Measurements from ENCODE around the gene ALDH2. TPM values are rescaled to one million over a fixed set of nuclear protein-coding genes. Genes with fewer than 3 reads are reported as not detected.
"Not testable (repeated sequence)": the region's sequence is repeated elsewhere in the genome, so short reads cannot be mapped to it uniquely, and the experiment has no call there.

ALDH2 gene
- total and polyA plus RNA-seq, 2 donors (not counting 1 experiment from before 2014, with no cell fraction given): 7.0 to 22.3 TPM

GRCh38 chr12:111828338-111828979 lies 61.7 kb downstream of the ALDH2 start:
- H3K4me1 Mint-ChIP-seq: no peaks in the 10 kb centered on the region
- DNase-seq: no peak
- intact Hi-C loops (cut with micrococcal nuclease): no loop called here
- peaks cover 0 to 4% (median 0%) of the 10 kb centered on the region in 3 donors for H3K9me3 ChIP-seq (ENCODE audit: control extremely low read depth in 1 of 3, control insufficient read depth in 2 of 3, insufficient read depth in 1 of 3, low read length in 2 of 3)
- WGBS (ENCODE audit: insufficient coverage): 57% methylated on average over 3 of the region's 8 CpGs
- no peaks in the 10 kb centered on the region for H3K79me2 ChIP-seq (ENCODE audit: control insufficient read depth, insufficient read depth, low read length)
- no peak overlapping the region for H3K4me3 ChIP-seq (ENCODE audit: control extremely low read depth in 1 of 5, extremely low read depth in 1 of 5, insufficient read depth in 1 of 5, low read depth in 2 of 5, low read length in 4 of 5)
- H3K9ac ChIP-seq (ENCODE audit: low read length): no peak overlapping the region
- no peaks in the 10 kb centered on the region for H3K27me3 ChIP-seq (replicated peaks in 1 of 4; ENCODE audit: control extremely low read depth in 1 of 4, control insufficient read depth in 3 of 4, insufficient read depth in 4 of 4, low read length in 3 of 4)
- H3K9me3 Mint-ChIP-seq (ENCODE audit: insufficient read depth): no peaks in the 10 kb centered on the region
- no peaks in the 10 kb centered on the region for H3K36me3 ChIP-seq (replicated peaks in 1 of 2; ENCODE audit: control extremely low read depth in 1 of 2, control insufficient read depth in 1 of 2, extremely low read depth in 1 of 2, insufficient read depth in 2 of 2, low read length in 1 of 2)
- POLR2A ChIA-PET: no interaction called here
- no peak overlapping the region for H3K27ac ChIP-seq (ENCODE audit: low read length in 2 of 2)
- no peak for ATAC-seq (ENCODE audit: low read depth)
- no peak overlapping the region for H3K4me2 ChIP-seq (replicated peaks; ENCODE audit: low read depth, low read length, poor library complexity, severe bottlenecking)
- H3K4me1 ChIP-seq (ENCODE audit: control insufficient read depth in 2 of 2, insufficient read depth in 2 of 2, low read length in 2 of 2): no peaks in the 10 kb centered on the region
- CTCF ChIA-PET: interaction anchor here (1.0 kb wide), 1 partner anchor 76 kb away, joined by 3 read pairs; no protein-coding TSS in a partner anchor
- no peak overlapping the region for H2AFZ ChIP-seq (ENCODE audit: insufficient read depth, low read depth, low read length, poor library complexity, severe bottlenecking)
- no peak overlapping the region for H3K4me3 Mint-ChIP-seq
- H3K27ac Mint-ChIP-seq: no peak overlapping the region
- TF ChIP-seq EZH2 (IDR thresholded peaks at IDR 0.05; ENCODE audit: borderline replicate concordance, insufficient read depth, low read depth, low read length, poor library complexity, severe bottlenecking): no peak
- H4K20me1 ChIP-seq (ENCODE audit: control insufficient read depth, insufficient read depth, low read length, poor library complexity, severe bottlenecking): no peaks in the 10 kb centered on the region
- peaks cover 5% of the 10 kb centered on the region for H3K27me3 Mint-ChIP-seq

- H3K4me1 ChIP-seq (ENCODE audit: control insufficient read depth in 2 of 2, insufficient read depth in 2 of 2, low read length in 2 of 2): not testable (repeated sequence)
Measured at GRCh38 chr12:111829635-111830034, 62.9 kb downstream of the ALDH2 start.

GRCh38 chr12:111834740-111835386 lies 68.1 kb downstream of the ALDH2 start:
- H3K36me3 ChIP-seq (replicated peaks in 1 of 2; ENCODE audit: control extremely low read depth in 1 of 2, control insufficient read depth in 1 of 2, extremely low read depth in 1 of 2, insufficient read depth in 2 of 2, low read length in 1 of 2); POLR2A ChIA-PET; H3K4me1 Mint-ChIP-seq; ATAC-seq (ENCODE audit: low read depth); CTCF ChIA-PET; H3K4me1 ChIP-seq (ENCODE audit: control insufficient read depth in 2 of 2, insufficient read depth in 2 of 2, low read length in 2 of 2); H3K9ac ChIP-seq (ENCODE audit: low read length); H4K20me1 ChIP-seq (ENCODE audit: control insufficient read depth, insufficient read depth, low read length, poor library complexity, severe bottlenecking); H3K79me2 ChIP-seq (ENCODE audit: control insufficient read depth, insufficient read depth, low read length); H3K9me3 Mint-ChIP-seq (ENCODE audit: insufficient read depth); H3K4me3 ChIP-seq (ENCODE audit: control extremely low read depth in 1 of 5, extremely low read depth in 1 of 5, insufficient read depth in 1 of 5, low read depth in 2 of 5, low read length in 4 of 5); H3K9me3 ChIP-seq (ENCODE audit: control extremely low read depth in 1 of 3, control insufficient read depth in 2 of 3, insufficient read depth in 1 of 3, low read length in 2 of 3); H2AFZ ChIP-seq (ENCODE audit: insufficient read depth, low read depth, low read length, poor library complexity, severe bottlenecking); DNase-seq; H3K27me3 ChIP-seq (replicated peaks in 1 of 4; ENCODE audit: control extremely low read depth in 1 of 4, control insufficient read depth in 3 of 4, insufficient read depth in 4 of 4, low read length in 3 of 4); H3K27ac Mint-ChIP-seq; intact Hi-C loops (cut with micrococcal nuclease); H3K27me3 Mint-ChIP-seq; H3K27ac ChIP-seq (ENCODE audit: low read length in 2 of 2); H3K4me3 Mint-ChIP-seq; H3K4me2 ChIP-seq (replicated peaks; ENCODE audit: low read depth, low read length, poor library complexity, severe bottlenecking): not testable (repeated sequence)
- WGBS (ENCODE audit: insufficient coverage): 75% methylated on average over 22 of the region's 22 CpGs

More at GRCh38 chr12:111829635-111830034, 62.9 kb downstream of the ALDH2 start:
- H3K36me3 ChIP-seq (replicated peaks in 1 of 2; ENCODE audit: control extremely low read depth in 1 of 2, control insufficient read depth in 1 of 2, extremely low read depth in 1 of 2, insufficient read depth in 2 of 2, low read length in 1 of 2); intact Hi-C loops (cut with micrococcal nuclease); H3K4me1 Mint-ChIP-seq; H3K27me3 ChIP-seq (replicated peaks in 1 of 4; ENCODE audit: control extremely low read depth in 1 of 4, control insufficient read depth in 3 of 4, insufficient read depth in 4 of 4, low read length in 3 of 4); H3K27ac ChIP-seq (ENCODE audit: low read length in 2 of 2); H3K79me2 ChIP-seq (ENCODE audit: control insufficient read depth, insufficient read depth, low read length); H4K20me1 ChIP-seq (ENCODE audit: control insufficient read depth, insufficient read depth, low read length, poor library complexity, severe bottlenecking); H3K4me3 ChIP-seq (ENCODE audit: control extremely low read depth in 1 of 5, extremely low read depth in 1 of 5, insufficient read depth in 1 of 5, low read depth in 2 of 5, low read length in 4 of 5); H2AFZ ChIP-seq (ENCODE audit: insufficient read depth, low read depth, low read length, poor library complexity, severe bottlenecking); H3K27ac Mint-ChIP-seq; H3K4me3 Mint-ChIP-seq; CTCF ChIA-PET; H3K9me3 ChIP-seq (ENCODE audit: control extremely low read depth in 1 of 3, control insufficient read depth in 2 of 3, insufficient read depth in 1 of 3, low read length in 2 of 3); DNase-seq; H3K9me3 Mint-ChIP-seq (ENCODE audit: insufficient read depth); H3K9ac ChIP-seq (ENCODE audit: low read length); ATAC-seq (ENCODE audit: low read depth); H3K4me2 ChIP-seq (replicated peaks; ENCODE audit: low read depth, low read length, poor library complexity, severe bottlenecking); H3K27me3 Mint-ChIP-seq; POLR2A ChIA-PET: not testable (repeated sequence)
- no CpG with 5 or more reads among the region's 3 CpGs for WGBS (ENCODE audit: insufficient coverage)

Data from B cell (primary cell).